ENCODE results near the gene XRN2. TPM values are rescaled to one million over a fixed set of nuclear protein-coding genes. Genes with fewer than 3 reads are reported as not detected.

XRN2 gene
- 65.5 TPM for total RNA-seq

GRCh38 chr20:21303061-21303871 lies at the start of gene XRN2:
TSS of gene XRN2 (plus strand) at chr20:21303331. CDS start at chr20:21303399, 68 bp downstream.

GRCh38 chr20:21397341-21398108 lies 94.4 kb downstream of the XRN2 start, which contains the start of gene NKX2-4:
TSS of gene NKX2-4 (minus strand) at chr20:21397526. CDS start at chr20:21397399, 127 bp downstream.

Small RNAs within 50 kb of the gene (small RNA-seq; reads per million reads assigned to genes)
- gene RN7SKP140, result not detected

Other genes starting within 250 kb of the XRN2 start
- 10.8 TPM for gene LINC00237, start 197.0 kb upstream of the XRN2 start, total RNA-seq
- 15.7 TPM for gene KIZ, start 177.2 kb upstream of the XRN2 start, total RNA-seq
- gene NKX2-4, start 94.2 kb downstream of the XRN2 start, total RNA-seq, result 2.1 TPM
- gene NKX2-2, start 210.7 kb downstream of the XRN2 start, total RNA-seq, result 3.5 TPM

All from diencephalon (tissue), 1 donor.